Transverse colon (tissue), 3 donors: ENCODE data around the gene GAREM1.

Experiments used
- EP300 ChIP-seq: sonication (generic); formaldehyde crosslinking; IDR thresholded peaks from one replicate; pipeline ENCODE4 v1.6.1; 2017; ENCODE audit warnings: antibody characterized with exemption, low read depth
- POLR2A ChIP-seq: fragments of 450-650 bp; IDR thresholded peaks from one replicate; pipeline ENCODE4 v1.6.1; 2016; ENCODE audit warnings: antibody characterized with exemption, mild to moderate bottlenecking, moderate library complexity
- TF ChIP-seq, protein P1 (sequence below), 5 experiments: fragments of 200-600 bp in 3 of 5; fragments of 450-650 bp in 2 of 5; sonication (generic) in 3 of 5; IDR thresholded peaks; 1 replicate in 2 of 5; 2 replicates in 3 of 5; pipeline ENCODE4 v1.5.1; 2016 to 2017; ENCODE audit warnings: antibody characterized with exemption in 5 of 5, inconsistent platforms in 3 of 5, mild to moderate bottlenecking in 2 of 5, moderate library complexity in 1 of 5

DNA sequence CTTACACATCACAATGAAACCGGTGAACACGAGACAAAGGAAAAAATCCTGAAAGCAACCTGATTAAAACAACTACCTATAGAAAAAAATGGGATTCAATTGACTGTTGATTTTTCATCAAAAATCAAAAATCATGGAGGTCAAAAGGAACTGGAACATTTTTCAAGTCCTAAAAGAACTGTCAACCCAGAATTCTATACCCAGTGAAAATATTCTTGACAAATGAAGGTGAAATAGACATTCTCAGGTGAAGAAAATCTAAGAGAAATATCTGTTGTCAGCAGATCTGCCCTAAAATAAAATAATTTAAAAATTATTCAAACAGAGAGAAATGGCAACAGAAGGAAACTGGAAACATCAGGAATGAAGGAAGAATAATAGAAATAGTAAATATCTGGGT is 38.9 kb downstream of the GAREM1 start:
- TF ChIP-seq, protein P1, sequence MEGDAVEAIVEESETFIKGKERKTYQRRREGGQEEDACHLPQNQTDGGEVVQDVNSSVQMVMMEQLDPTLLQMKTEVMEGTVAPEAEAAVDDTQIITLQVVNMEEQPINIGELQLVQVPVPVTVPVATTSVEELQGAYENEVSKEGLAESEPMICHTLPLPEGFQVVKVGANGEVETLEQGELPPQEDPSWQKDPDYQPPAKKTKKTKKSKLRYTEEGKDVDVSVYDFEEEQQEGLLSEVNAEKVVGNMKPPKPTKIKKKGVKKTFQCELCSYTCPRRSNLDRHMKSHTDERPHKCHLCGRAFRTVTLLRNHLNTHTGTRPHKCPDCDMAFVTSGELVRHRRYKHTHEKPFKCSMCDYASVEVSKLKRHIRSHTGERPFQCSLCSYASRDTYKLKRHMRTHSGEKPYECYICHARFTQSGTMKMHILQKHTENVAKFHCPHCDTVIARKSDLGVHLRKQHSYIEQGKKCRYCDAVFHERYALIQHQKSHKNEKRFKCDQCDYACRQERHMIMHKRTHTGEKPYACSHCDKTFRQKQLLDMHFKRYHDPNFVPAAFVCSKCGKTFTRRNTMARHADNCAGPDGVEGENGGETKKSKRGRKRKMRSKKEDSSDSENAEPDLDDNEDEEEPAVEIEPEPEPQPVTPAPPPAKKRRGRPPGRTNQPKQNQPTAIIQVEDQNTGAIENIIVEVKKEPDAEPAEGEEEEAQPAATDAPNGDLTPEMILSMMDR (IDR thresholded peaks at IDR 0.05): no peak
- no peak for TF ChIP-seq POLR2A
- TF ChIP-seq EP300: no peak
